Activated CD4-positive, alpha-beta T cell treated with anti-CD3 and anti-CD28 coated beads, Interleukin-2, Interleukin-6, amounts not matched to agents 100 ng/mL and 50 ng/mL, durations not matched to agents 16 hours and 8 hours (primary cell): ENCODE data around the gene FOXP4.

Experiments
- DNase-seq: peaks from one replicate; pipeline ENCODE4 v3.0.0-alpha.2; 2020

FOXP4 gene

GRCh38 chr6:41548841-41549642 lies 2.9 kb downstream of the FOXP4 start:
- DNase-seq: no peak

GRCh38 chr6:41549673-41550072 lies 3.5 kb downstream of the FOXP4 start:
- no peak for DNase-seq

GRCh38 chr6:41551086-41551700 lies 5.0 kb downstream of the FOXP4 start:
- no peak for DNase-seq

- no peak for DNase-seq
Measured at GRCh38 chr6:41551857-41552256, 5.7 kb downstream of the FOXP4 start.

GRCh38 chr6:41552723-41553122 lies 6.5 kb downstream of the FOXP4 start:
- no peak for DNase-seq

- no peak for DNase-seq
Measured at GRCh38 chr6:41553405-41553999, 7.3 kb downstream of the FOXP4 start.

GRCh38 chr6:41555326-41556300 lies 9.4 kb downstream of the FOXP4 start:
- no peak for DNase-seq

GRCh38 chr6:41557335-41557734 lies 11.2 kb downstream of the FOXP4 start:
- no peak for DNase-seq

GRCh38 chr6:41558033-41558807 lies 12.0 kb downstream of the FOXP4 start:
- no peak for DNase-seq

- no peak for DNase-seq
Measured at GRCh38 chr6:41559655-41560427, 13.7 kb downstream of the FOXP4 start.

- peak; percentile 90 for DNase-seq
Measured at GRCh38 chr6:41560431-41561192, 14.4 kb downstream of the FOXP4 start.

- DNase-seq: no peak
Measured at GRCh38 chr6:41561416-41561815, 15.2 kb downstream of the FOXP4 start.

GRCh38 chr6:41561931-41562911 lies 16.0 kb downstream of the FOXP4 start:
- no peak for DNase-seq

GRCh38 chr6:41563060-41563776 lies 17.0 kb downstream of the FOXP4 start:
- no peak for DNase-seq

GRCh38 chr6:41564448-41565142 lies 18.4 kb downstream of the FOXP4 start:
- DNase-seq: no peak

GRCh38 chr6:41565701-41566100 lies 19.5 kb downstream of the FOXP4 start:
- DNase-seq: no peak

GRCh38 chr6:41566961-41567360 lies 20.8 kb downstream of the FOXP4 start:
- no peak for DNase-seq

- no peak for DNase-seq
Measured at GRCh38 chr6:41567684-41568083, 21.5 kb downstream of the FOXP4 start.
